ENCODE measurements around the gene NECTIN1. TPM values are rescaled to one million over a fixed set of nuclear protein-coding genes. Genes with fewer than 3 reads are reported as not detected.
A peak's percentile ranks its signal among the peaks of the same experiment; 100 is the strongest.

The NECTIN1 gene
- total RNA-seq, 1 donor from 2014 or later = 62.9 TPM

GRCh38 chr11:119747868-119748660, 19.1 kb upstream of the NECTIN1 start:
- DNase-seq (ENCODE audit: extremely low spot score, unreplicated experiment) = no peak
- Mint-ChIP-seq H3K36me3 (no peaks in the 10 kb centered on the region), H3K27me3 (peaks cover 33% of the 10 kb centered on the region), H3K9me3 (no peaks in the 10 kb centered on the region), H3K4me1 (ENCODE audit: unreplicated experiment) (no peaks in the 10 kb centered on the region), H3K4me3 (no peak overlapping the region), H3K27ac (no peak overlapping the region)
- no peak for TF ChIP-seq CTCF (conservative IDR thresholded peaks at IDR 0.05)

DNA sequence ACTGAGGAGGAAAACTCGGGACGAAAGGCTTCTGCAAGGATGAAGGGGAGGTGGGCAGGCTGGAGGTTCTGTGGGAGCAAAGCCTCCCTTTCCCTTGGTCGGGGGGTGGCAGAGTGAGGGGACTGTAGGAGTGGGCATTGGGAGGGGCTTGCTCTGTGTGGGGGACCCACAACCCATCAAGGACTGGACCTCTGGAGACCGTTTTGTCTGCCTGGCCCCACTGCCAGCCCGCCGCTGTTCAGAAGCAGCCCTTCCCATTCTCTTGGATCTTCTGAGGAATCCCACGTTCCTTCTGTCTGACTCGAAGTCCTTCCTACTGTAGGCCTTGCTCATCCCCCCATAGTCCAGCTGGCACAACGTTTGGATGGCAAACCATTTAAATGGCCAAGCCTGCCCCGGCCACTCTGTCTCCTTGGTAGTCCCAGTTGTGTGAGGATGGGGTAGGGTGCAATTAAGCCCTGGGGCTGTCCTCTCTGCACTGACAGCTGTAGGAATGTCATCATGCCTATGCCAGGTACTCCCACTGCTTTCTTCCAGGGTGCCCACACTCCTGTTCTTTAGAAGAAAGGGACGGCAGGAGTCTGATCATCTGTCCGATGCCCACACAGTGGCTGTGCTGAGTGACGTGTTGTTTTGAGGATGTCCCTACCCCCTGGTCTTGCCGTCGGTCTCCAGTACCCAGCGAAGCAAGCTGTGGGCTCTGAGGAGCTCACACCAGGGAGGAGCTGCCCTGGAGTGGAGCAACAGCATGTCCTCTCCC, 17.0 kb upstream of the NECTIN1 start:
- H3K4me3 Mint-ChIP-seq = no peak overlapping the region
- no peaks in the 10 kb centered on the region for H3K9me3 Mint-ChIP-seq
- DNase-seq (ENCODE audit: extremely low spot score, unreplicated experiment) = no peak
- H3K27me3 Mint-ChIP-seq = peaks cover 38% of the 10 kb centered on the region
- no peak overlapping the region for H3K27ac Mint-ChIP-seq
- TF ChIP-seq CTCF (conservative IDR thresholded peaks at IDR 0.05) = no peak
- peaks cover 5% of the 10 kb centered on the region for H3K4me1 Mint-ChIP-seq (ENCODE audit: unreplicated experiment)
- no peaks in the 10 kb centered on the region for H3K36me3 Mint-ChIP-seq

- Mint-ChIP-seq H3K27me3 (peaks cover 44% of the 10 kb centered on the region), H3K27ac (no peak overlapping the region)
- DNase-seq (ENCODE audit: extremely low spot score, unreplicated experiment) = no peak
Observed at GRCh38 chr11:119745112-119745511, 16.1 kb upstream of the NECTIN1 start.

GRCh38 chr11:119744577-119744976, 15.6 kb upstream of the NECTIN1 start:
- Mint-ChIP-seq H3K27ac (no peak overlapping the region), H3K9me3 (no peaks in the 10 kb centered on the region), H3K36me3 (no peaks in the 10 kb centered on the region), H3K27me3 (peaks cover 44% of the 10 kb centered on the region), H3K4me1 (ENCODE audit: unreplicated experiment) (peaks cover 5% of the 10 kb centered on the region), H3K4me3 (no peak overlapping the region)
- no peak for TF ChIP-seq CTCF (conservative IDR thresholded peaks at IDR 0.05)
- no peak for DNase-seq (ENCODE audit: extremely low spot score, unreplicated experiment)

More at GRCh38 chr11:119745112-119745511, 16.1 kb upstream of the NECTIN1 start:
- TF ChIP-seq CTCF (conservative IDR thresholded peaks at IDR 0.05) = no peak
- no peaks in the 10 kb centered on the region for H3K36me3 Mint-ChIP-seq
- H3K4me3 Mint-ChIP-seq = no peak overlapping the region
- peaks cover 5% of the 10 kb centered on the region for H3K4me1 Mint-ChIP-seq (ENCODE audit: unreplicated experiment)
- H3K9me3 Mint-ChIP-seq = no peaks in the 10 kb centered on the region

GRCh38 chr11:119743006-119743405, 14.0 kb upstream of the NECTIN1 start:
- Mint-ChIP-seq H3K27ac (no peak overlapping the region), H3K4me1 (ENCODE audit: unreplicated experiment) (peaks cover 11% of the 10 kb centered on the region), H3K27me3 (peaks cover 44% of the 10 kb centered on the region), H3K4me3 (peak overlapping the region; percentile 85), H3K9me3 (no peaks in the 10 kb centered on the region), H3K36me3 (no peaks in the 10 kb centered on the region)
- no peak for TF ChIP-seq CTCF (conservative IDR thresholded peaks at IDR 0.05)
- no peak for DNase-seq (ENCODE audit: extremely low spot score, unreplicated experiment)

Data from type B pancreatic cell (in vitro differentiated cells).